HG03025 (cell line): ENCODE measurements around the gene TGFBR2.
A peak's percentile ranks its signal among the peaks of the same experiment; 100 is the strongest.

Experiments
- ATAC-seq: cut with Tn5 transposase; IDR thresholded peaks from one replicate; pipeline ENCODE4 v1.9.1; 2021; ENCODE audit warnings: mild to moderate bottlenecking, moderate library complexity; ENCODE audit not compliant: unreplicated experiment, low FRiP score

TGFBR2 gene

GRCh38 chr3:30600572-30600971 lies 5.8 kb upstream of the TGFBR2 start:
- ATAC-seq, result no peak

GRCh38 chr3:30602946-30603345 lies 3.5 kb upstream of the TGFBR2 start:
- ATAC-seq, result no peak

GRCh38 chr3:30604093-30604492 lies 2.3 kb upstream of the TGFBR2 start:
- no peak for ATAC-seq

- no peak for ATAC-seq
These were observed 1.8 kb upstream of the TGFBR2 start for GRCh38 chr3:30604558-30604957.

- ATAC-seq, result no peak
These were observed 1.4 kb upstream of the TGFBR2 start for GRCh38 chr3:30605005-30605404.

GRCh38 chr3:30605706-30606300 lies 598 bp upstream of the TGFBR2 start:
- ATAC-seq, result no peak

GRCh38 chr3:30607032-30607833 lies 832 bp downstream of the TGFBR2 start:
- ATAC-seq, result peak; percentile 59

GRCh38 chr3:30608598-30608947 lies 2.2 kb downstream of the TGFBR2 start:
- ATAC-seq, result no peak

GRCh38 chr3:30609930-30610701 lies 3.7 kb downstream of the TGFBR2 start:
- ATAC-seq, result no peak

- ATAC-seq, result no peak
These were observed 4.4 kb downstream of the TGFBR2 start for GRCh38 chr3:30610702-30611368.

GRCh38 chr3:30611613-30612436 lies 5.4 kb downstream of the TGFBR2 start:
- no peak for ATAC-seq

GRCh38 chr3:30612437-30613132 lies 6.2 kb downstream of the TGFBR2 start:
- ATAC-seq, result no peak

GRCh38 chr3:30613133-30613825 lies 6.9 kb downstream of the TGFBR2 start:
- no peak for ATAC-seq

- no peak for ATAC-seq
These were observed 8.0 kb downstream of the TGFBR2 start for GRCh38 chr3:30614373-30614772.

- no peak for ATAC-seq
These were observed 8.5 kb downstream of the TGFBR2 start for GRCh38 chr3:30614943-30615342.

GRCh38 chr3:30615615-30616346 lies 9.4 kb downstream of the TGFBR2 start:
- no peak for ATAC-seq

GRCh38 chr3:30616347-30617027 lies 10.1 kb downstream of the TGFBR2 start:
- no peak for ATAC-seq

- no peak for ATAC-seq
These were observed 10.7 kb downstream of the TGFBR2 start for GRCh38 chr3:30617069-30617468.
